Suprapubic skin (tissue), 4 donors: ENCODE results near the gene SLC1A3.

Source experiments
- EP300 ChIP-seq: sonication (generic); formaldehyde crosslinking; IDR thresholded peaks from one replicate; pipeline ENCODE4 v1.6.1; 2017; ENCODE audit warnings: antibody characterized with exemption
- POLR2A ChIP-seq, 2 donors: fragments of 450-650 bp; IDR thresholded peaks; one replicate each; pipeline ENCODE4 v1.6.1; 2017; ENCODE audit warnings: antibody characterized with exemption in 2 of 2, mild to moderate bottlenecking in 2 of 2, moderate library complexity in 2 of 2
- POLR2AphosphoS5 ChIP-seq, 3 donors: sonication (generic); formaldehyde crosslinking; IDR thresholded peaks; one replicate each; pipeline ENCODE4 v1.6.1; 2017; ENCODE audit warnings: antibody characterized with exemption in 3 of 3
- TF ChIP-seq, protein P1 (sequence below), 2 donors: fragments of 200-600 bp in 1 of 2; fragments of 450-650 bp in 1 of 2; sonication (generic) in 1 of 2; IDR thresholded peaks; one replicate each; pipeline ENCODE4 v1.5.1; 2016 to 2019; ENCODE audit warnings: antibody characterized with exemption in 2 of 2, mild to moderate bottlenecking in 1 of 2, moderate library complexity in 1 of 2

DNA sequence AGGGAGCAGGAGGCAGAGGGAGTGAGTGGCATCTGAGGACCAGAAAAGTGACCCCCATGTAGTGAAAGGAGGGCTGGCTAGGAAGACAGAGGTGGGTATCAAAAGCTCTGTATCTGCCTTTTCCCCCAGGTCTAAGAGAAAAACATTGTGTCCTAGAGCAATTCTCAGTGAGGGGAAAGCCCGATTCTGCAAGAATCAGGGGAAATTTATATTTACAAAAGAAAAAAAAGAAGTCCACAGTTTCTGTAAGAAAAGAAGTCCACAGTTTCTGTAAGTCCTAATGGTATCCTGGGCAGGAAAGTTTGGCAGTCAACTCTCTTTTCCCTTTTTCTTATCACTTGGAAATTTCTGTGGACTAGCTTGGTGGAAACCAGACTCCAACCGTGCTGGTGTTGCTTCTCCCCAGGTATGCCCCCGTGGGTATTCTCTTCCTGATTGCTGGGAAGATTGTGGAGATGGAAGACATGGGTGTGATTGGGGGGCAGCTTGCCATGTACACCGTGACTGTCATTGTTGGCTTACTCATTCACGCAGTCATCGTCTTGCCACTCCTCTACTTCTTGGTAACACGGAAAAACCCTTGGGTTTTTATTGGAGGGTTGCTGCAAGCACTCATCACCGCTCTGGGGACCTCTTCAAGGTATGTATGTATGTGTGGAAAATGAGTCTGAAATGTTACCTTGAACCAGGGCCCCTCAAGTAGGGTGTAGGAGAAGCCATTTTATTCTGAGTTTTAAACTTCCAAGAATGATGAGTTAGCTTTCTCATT lies 73.0 kb downstream of the SLC1A3 start:
- no peak for TF ChIP-seq POLR2A (IDR thresholded peaks at IDR 0.05)
- TF ChIP-seq, protein P1, sequence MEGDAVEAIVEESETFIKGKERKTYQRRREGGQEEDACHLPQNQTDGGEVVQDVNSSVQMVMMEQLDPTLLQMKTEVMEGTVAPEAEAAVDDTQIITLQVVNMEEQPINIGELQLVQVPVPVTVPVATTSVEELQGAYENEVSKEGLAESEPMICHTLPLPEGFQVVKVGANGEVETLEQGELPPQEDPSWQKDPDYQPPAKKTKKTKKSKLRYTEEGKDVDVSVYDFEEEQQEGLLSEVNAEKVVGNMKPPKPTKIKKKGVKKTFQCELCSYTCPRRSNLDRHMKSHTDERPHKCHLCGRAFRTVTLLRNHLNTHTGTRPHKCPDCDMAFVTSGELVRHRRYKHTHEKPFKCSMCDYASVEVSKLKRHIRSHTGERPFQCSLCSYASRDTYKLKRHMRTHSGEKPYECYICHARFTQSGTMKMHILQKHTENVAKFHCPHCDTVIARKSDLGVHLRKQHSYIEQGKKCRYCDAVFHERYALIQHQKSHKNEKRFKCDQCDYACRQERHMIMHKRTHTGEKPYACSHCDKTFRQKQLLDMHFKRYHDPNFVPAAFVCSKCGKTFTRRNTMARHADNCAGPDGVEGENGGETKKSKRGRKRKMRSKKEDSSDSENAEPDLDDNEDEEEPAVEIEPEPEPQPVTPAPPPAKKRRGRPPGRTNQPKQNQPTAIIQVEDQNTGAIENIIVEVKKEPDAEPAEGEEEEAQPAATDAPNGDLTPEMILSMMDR (IDR thresholded peaks at IDR 0.05), result no peak
- TF ChIP-seq EP300, result no peak
- TF ChIP-seq POLR2AphosphoS5 (IDR thresholded peaks at IDR 0.05), result no peak
